PFSK-1 (cell line): ENCODE data around the gene PLEKHH1.

Experiments
- POLR2AphosphoS5 ChIP-seq: IDR thresholded peaks from 2 replicates; pipeline ENCODE4 v1.6.1; 2012; ENCODE audit warnings: low read depth, mild to moderate bottlenecking, control low read depth, low read length, moderate library complexity
- TAF1 ChIP-seq: IDR thresholded peaks from 2 replicates; pipeline ENCODE4 v1.6.1; 2012; ENCODE audit warnings: low read length, control low read depth, borderline replicate concordance; ENCODE audit not compliant: insufficient read depth

GRCh38 chr14:67505254-67505653, 27.8 kb upstream of the PLEKHH1 start:
- TF ChIP-seq POLR2AphosphoS5 (no peak), TAF1 (no peak)
